Retina (tissue), 1 donor: ENCODE results near the gene GRIN3B.
A peak's percentile ranks its signal among the peaks of the same experiment; 100 is the strongest.

Source experiments
- DNase-seq: peaks from one replicate; pipeline ENCODE4 v3.0.0-alpha.2; 2016

Gene GRIN3B

GRCh38 chr19:1008268-1009040 is 8.2 kb downstream of the GRIN3B start:
- DNase-seq: no peak

GRCh38 chr19:1009041-1009980 is 9.1 kb downstream of the GRIN3B start:
- no peak for DNase-seq

GRCh38 chr19:1009981-1010538 is 9.8 kb downstream of the GRIN3B start:
- no peak for DNase-seq

- no peak for DNase-seq
Measured at GRCh38 chr19:1010586-1011510, 10.6 kb downstream of the GRIN3B start.

GRCh38 chr19:1011831-1012333 is 11.7 kb downstream of the GRIN3B start:
- DNase-seq: no peak

GRCh38 chr19:1012334-1012733 is 12.1 kb downstream of the GRIN3B start:
- no peak for DNase-seq

GRCh38 chr19:1013218-1013617 is 13.0 kb downstream of the GRIN3B start:
- no peak for DNase-seq

- DNase-seq: no peak
Measured at GRCh38 chr19:1014161-1015060, 14.2 kb downstream of the GRIN3B start.

- DNase-seq: no peak
Measured at GRCh38 chr19:1015061-1015781, 15.0 kb downstream of the GRIN3B start.

- DNase-seq: peak; percentile 58
Measured at GRCh38 chr19:1015782-1016646, 15.8 kb downstream of the GRIN3B start.

- peak; percentile 47 for DNase-seq
Measured at GRCh38 chr19:1016647-1017114, 16.5 kb downstream of the GRIN3B start.

GRCh38 chr19:1017115-1017905 is 17.1 kb downstream of the GRIN3B start:
- no peak for DNase-seq

- DNase-seq: no peak
Measured at GRCh38 chr19:1017906-1018305, 17.7 kb downstream of the GRIN3B start.

- no peak for DNase-seq
Measured at GRCh38 chr19:1018393-1018792, 18.2 kb downstream of the GRIN3B start.

- no peak for DNase-seq
Measured at GRCh38 chr19:1018932-1019615, 18.9 kb downstream of the GRIN3B start.

GRCh38 chr19:1019616-1019961 is 19.4 kb downstream of the GRIN3B start:
- no peak for DNase-seq

- no peak for DNase-seq
Measured at GRCh38 chr19:1019980-1020867, 20.0 kb downstream of the GRIN3B start.
